ENCODE data around the gene SPACDR.
A peak's percentile ranks its signal among the peaks of the same experiment; 100 is the strongest.

Gene SPACDR

DNA sequence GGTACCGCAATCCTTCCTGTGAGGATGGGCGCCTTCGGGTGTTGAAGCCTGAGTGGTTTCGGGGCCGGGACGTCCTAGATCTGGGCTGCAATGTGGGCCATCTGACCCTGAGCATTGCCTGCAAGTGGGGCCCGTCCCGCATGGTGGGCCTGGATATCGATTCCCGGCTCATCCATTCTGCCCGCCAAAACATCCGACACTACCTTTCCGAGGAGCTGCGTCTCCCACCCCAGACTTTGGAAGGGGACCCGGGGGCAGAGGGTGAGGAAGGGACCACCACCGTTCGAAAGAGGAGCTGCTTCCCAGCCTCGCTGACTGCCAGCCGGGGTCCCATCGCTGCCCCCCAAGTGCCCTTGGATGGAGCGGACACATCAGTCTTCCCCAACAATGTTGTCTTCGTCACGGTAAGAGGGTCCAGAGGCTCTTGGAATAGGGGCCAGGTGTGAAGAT lies 32.7 kb downstream of the SPACDR start:
- Histone ChIP-seq H2AFZ (ENCODE audit: low read depth, low read length) (no peak overlapping the region), H3K27ac (ENCODE audit: low read length) (peak overlapping the region; percentile 96), H3K79me2 (ENCODE audit: low read length) (peaks cover 68% of the 10 kb centered on the region), H3K9ac (ENCODE audit: low read length) (no peak overlapping the region), H3K4me2 (ENCODE audit: low read length) (peak overlapping the region; percentile 82), H3K36me3 (replicated peaks; ENCODE audit: low read depth, low read length) (peaks cover 42% of the 10 kb centered on the region), H4K20me1 (ENCODE audit: insufficient read depth, low read length) (peaks cover 26% of the 10 kb centered on the region), H3K4me1 (ENCODE audit: low read length) (peaks cover 48% of the 10 kb centered on the region), H3K9me3 (ENCODE audit: insufficient read depth, low read length) (no peaks in the 10 kb centered on the region), H3K27me3 (ENCODE audit: low read depth, low read length) (no peaks in the 10 kb centered on the region), H3K4me3 (ENCODE audit: low read length) (peak overlapping the region; percentile 86)
- TF ChIP-seq EZH2phosphoT487 (IDR thresholded peaks at IDR 0.05; ENCODE audit: low read depth): no peak
- TF ChIP-seq, protein P1, sequence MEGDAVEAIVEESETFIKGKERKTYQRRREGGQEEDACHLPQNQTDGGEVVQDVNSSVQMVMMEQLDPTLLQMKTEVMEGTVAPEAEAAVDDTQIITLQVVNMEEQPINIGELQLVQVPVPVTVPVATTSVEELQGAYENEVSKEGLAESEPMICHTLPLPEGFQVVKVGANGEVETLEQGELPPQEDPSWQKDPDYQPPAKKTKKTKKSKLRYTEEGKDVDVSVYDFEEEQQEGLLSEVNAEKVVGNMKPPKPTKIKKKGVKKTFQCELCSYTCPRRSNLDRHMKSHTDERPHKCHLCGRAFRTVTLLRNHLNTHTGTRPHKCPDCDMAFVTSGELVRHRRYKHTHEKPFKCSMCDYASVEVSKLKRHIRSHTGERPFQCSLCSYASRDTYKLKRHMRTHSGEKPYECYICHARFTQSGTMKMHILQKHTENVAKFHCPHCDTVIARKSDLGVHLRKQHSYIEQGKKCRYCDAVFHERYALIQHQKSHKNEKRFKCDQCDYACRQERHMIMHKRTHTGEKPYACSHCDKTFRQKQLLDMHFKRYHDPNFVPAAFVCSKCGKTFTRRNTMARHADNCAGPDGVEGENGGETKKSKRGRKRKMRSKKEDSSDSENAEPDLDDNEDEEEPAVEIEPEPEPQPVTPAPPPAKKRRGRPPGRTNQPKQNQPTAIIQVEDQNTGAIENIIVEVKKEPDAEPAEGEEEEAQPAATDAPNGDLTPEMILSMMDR (IDR thresholded peaks at IDR 0.05; ENCODE audit: low read depth, low read length): no peak

DNA sequence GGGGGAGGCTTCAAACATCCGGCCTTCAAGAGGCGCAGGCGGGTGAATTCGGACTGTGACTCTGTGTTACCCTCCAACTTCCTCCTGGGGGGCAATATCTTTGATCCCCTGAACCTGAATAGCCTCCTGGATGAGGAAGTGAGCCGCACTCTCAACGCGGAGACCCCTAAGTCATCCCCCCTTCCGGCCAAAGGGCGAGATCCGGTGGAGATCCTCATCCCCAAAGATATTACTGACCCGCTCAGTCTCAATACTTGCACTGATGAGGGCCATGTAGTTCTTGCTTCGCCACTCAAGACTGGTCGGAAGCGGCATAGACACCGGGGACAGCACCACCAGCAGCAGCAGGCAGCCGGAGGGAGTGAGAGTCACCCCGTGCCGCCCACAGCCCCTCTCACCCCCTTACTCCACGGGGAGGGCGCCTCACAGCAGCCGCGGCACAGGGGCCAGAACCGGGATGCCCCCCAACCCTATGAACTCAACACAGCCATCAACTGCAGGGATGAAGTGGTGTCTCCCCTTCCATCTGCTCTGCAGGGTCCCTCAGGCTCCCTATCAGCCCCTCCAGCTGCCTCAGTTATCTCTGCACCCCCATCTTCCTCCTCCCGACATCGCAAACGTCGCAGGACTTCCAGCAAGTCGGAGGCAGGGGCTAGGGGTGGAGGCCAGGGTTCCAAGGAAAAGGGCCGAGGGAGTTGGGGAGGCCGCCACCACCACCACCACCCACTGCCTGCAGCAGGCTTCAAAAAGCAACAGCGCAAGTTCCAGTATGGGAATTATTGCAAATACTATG lies 33.4 kb downstream of the SPACDR start:
- Histone ChIP-seq H3K4me2 (ENCODE audit: low read length) (peak overlapping the region; percentile 82), H3K27me3 (ENCODE audit: low read depth, low read length) (no peaks in the 10 kb centered on the region), H3K4me3 (ENCODE audit: low read length) (peak overlapping the region; percentile 86), H3K4me1 (ENCODE audit: low read length) (peaks cover 48% of the 10 kb centered on the region), H3K27ac (ENCODE audit: low read length) (peak overlapping the region; percentile 96), H3K9me3 (ENCODE audit: insufficient read depth, low read length) (no peaks in the 10 kb centered on the region), H3K36me3 (replicated peaks; ENCODE audit: low read depth, low read length) (peaks cover 42% of the 10 kb centered on the region), H3K79me2 (ENCODE audit: low read length) (peaks cover 62% of the 10 kb centered on the region), H4K20me1 (ENCODE audit: insufficient read depth, low read length) (peaks cover 26% of the 10 kb centered on the region), H2AFZ (ENCODE audit: low read depth, low read length) (no peak overlapping the region), H3K9ac (ENCODE audit: low read length) (peak overlapping the region; percentile 99)
- TF ChIP-seq EZH2phosphoT487 (IDR thresholded peaks at IDR 0.05; ENCODE audit: low read depth): no peak
- TF ChIP-seq, protein P1 (IDR thresholded peaks at IDR 0.05; ENCODE audit: low read depth, low read length): no peak

DNA sequence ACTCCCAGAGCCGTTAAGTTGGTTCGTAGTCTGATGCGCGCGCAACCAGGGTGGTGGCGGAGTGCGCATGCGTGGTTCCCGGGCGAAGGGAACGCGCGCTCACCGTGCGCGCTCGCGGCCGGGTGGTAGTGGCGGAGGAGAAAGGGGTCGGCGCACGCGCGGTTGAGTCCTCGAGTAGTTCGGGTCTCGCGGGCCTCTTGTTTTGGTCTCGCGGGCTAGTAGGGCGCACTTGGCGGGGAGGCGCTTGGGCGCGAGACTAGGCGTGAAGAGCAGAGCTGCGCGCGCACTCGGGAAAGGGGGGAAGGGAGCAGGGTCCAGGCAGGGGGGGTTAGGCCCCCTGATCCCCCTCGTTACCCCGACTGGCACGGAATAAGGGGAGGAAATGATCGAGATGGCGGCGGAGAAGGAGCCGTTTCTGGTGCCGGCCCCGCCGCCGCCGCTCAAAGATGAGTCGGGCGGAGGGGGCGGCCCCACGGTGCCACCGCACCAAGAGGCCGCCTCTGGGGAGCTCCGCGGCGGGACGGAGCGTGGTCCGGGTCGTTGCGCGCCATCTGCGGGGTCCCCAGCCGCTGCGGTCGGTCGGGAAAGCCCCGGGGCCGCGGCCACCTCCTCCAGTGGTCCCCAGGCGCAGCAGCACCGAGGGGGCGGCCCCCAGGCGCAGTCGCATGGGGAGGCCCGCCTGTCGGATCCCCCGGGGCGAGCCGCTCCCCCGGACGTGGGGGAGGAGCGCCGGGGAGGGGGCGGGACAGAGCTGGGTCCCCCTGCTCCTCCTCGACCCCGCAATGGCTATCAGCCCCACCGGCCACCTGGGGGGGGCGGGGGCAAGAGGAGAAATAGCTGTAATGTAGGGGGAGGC lies 34.2 kb downstream of the SPACDR start, which contains the start of gene MEPCE:
Gene MEPCE (plus strand): TSS at position 195 of the 856 bp plus-strand sequence. CDS start 188 bp downstream, at position 383.
- TF ChIP-seq EZH2phosphoT487 (IDR thresholded peaks at IDR 0.05; ENCODE audit: low read depth): no peak
- TF ChIP-seq, protein P1 (IDR thresholded peaks at IDR 0.05; ENCODE audit: low read depth, low read length): no peak
- peak within 1 kb of the TSS; percentile 82 for H3K4me2 ChIP-seq (ENCODE audit: low read length)
- H3K4me1 ChIP-seq (ENCODE audit: low read length): peaks cover 43% of the 10 kb centered on the region
- H3K27ac ChIP-seq (ENCODE audit: low read length): peak within 1 kb of the TSS; percentile 96
- H3K36me3 ChIP-seq (replicated peaks; ENCODE audit: low read depth, low read length): peaks cover 39% of the 10 kb centered on the region
- peak within 1 kb of the TSS; percentile 99 for H3K9ac ChIP-seq (ENCODE audit: low read length)
- H3K79me2 ChIP-seq (ENCODE audit: low read length): peaks cover 54% of the 10 kb centered on the region
- no peaks in the 10 kb centered on the region for H3K27me3 ChIP-seq (ENCODE audit: low read depth, low read length)
- H4K20me1 ChIP-seq (ENCODE audit: insufficient read depth, low read length): peaks cover 26% of the 10 kb centered on the region
- H3K4me3 ChIP-seq (ENCODE audit: low read length): peak within 1 kb of the TSS; percentile 86
- H2AFZ ChIP-seq (ENCODE audit: low read depth, low read length): 0 out of 2 replicates have a peak within 1 kb of the TSS, but pooled peaks have one; percentile 33
- no peaks in the 10 kb centered on the region for H3K9me3 ChIP-seq (ENCODE audit: insufficient read depth, low read length)

Measured in OCI-LY3 (cell line).